Mesenteric fat pad (tissue), 1 donor: ENCODE results near the gene TNFAIP8L1. TPM values are rescaled to one million over a fixed set of nuclear protein-coding genes. Genes with fewer than 3 reads are reported as not detected.

Experiments
- DNase-seq: peaks from one replicate; pipeline ENCODE4 v3.0.0-alpha.2; 2020; ENCODE audit warnings: low spot score
- total RNA-seq: library from RNA; stranded (reverse); fragmentation: NEBNext Ultra II Directional; extraction: Animal tissue kit (Norgen Biotek cat#: 25700); gene quantifications from one replicate; pipeline ENCODE4 v1.2.1, GENCODE V29; 2021
- donor health status: DM: yes; HTN: yes; CAD: no.

TNFAIP8L1 gene
- total RNA-seq, 1 donor from 2014 or later, result 6.9 TPM

GRCh38 chr19:4647676-4648644 is 8.6 kb downstream of the TNFAIP8L1 start:
- no peak for DNase-seq

- DNase-seq, result no peak
Measured at GRCh38 chr19:4649392-4650047, 10.2 kb downstream of the TNFAIP8L1 start.

- no peak for DNase-seq
Measured at GRCh38 chr19:4650159-4650558, 10.8 kb downstream of the TNFAIP8L1 start.

GRCh38 chr19:4652075-4652474 is 12.8 kb downstream of the TNFAIP8L1 start:
- no peak for DNase-seq

GRCh38 chr19:4653793-4654436 is 14.6 kb downstream of the TNFAIP8L1 start:
- no peak for DNase-seq

- DNase-seq, result no peak
Measured at GRCh38 chr19:4654437-4655361, 15.4 kb downstream of the TNFAIP8L1 start.

GRCh38 chr19:4656102-4656501 is 16.8 kb downstream of the TNFAIP8L1 start:
- DNase-seq, result no peak

- DNase-seq, result no peak
Measured at GRCh38 chr19:4657262-4657661, 17.9 kb downstream of the TNFAIP8L1 start.

GRCh38 chr19:4657835-4658234 is 18.5 kb downstream of the TNFAIP8L1 start:
- no peak for DNase-seq

- DNase-seq, result no peak
Measured at GRCh38 chr19:4660181-4660791, 21.0 kb downstream of the TNFAIP8L1 start.

- no peak for DNase-seq
Measured at GRCh38 chr19:4660993-4661392, 21.7 kb downstream of the TNFAIP8L1 start.

GRCh38 chr19:4662020-4662695 is 22.8 kb downstream of the TNFAIP8L1 start:
- DNase-seq, result no peak

GRCh38 chr19:4662812-4663211 is 23.5 kb downstream of the TNFAIP8L1 start:
- no peak for DNase-seq

- DNase-seq, result no peak
Measured at GRCh38 chr19:4664642-4665041, 25.3 kb downstream of the TNFAIP8L1 start.

GRCh38 chr19:4669723-4670480 is 30.6 kb downstream of the TNFAIP8L1 start, which contains the start of gene MYDGF:
Gene MYDGF (minus strand): TSS chr19:4670342. CDS start chr19:4670334, 8 bp downstream.
- DNase-seq, result peak; percentile 98

- DNase-seq, result no peak
Measured at GRCh38 chr19:4671185-4671851, 32.0 kb downstream of the TNFAIP8L1 start.

GRCh38 chr19:4673216-4673615 is 33.9 kb downstream of the TNFAIP8L1 start:
- DNase-seq, result no peak

- DNase-seq, result no peak
Measured at GRCh38 chr19:4673726-4674125, 34.4 kb downstream of the TNFAIP8L1 start.
